Astrocyte of the cerebellum (primary cell): Measurements from ENCODE around the gene CCRL2.

Source experiments
- DNase-seq: peaks from one replicate; pipeline ENCODE4 v3.0.0-alpha.2; 2011; ENCODE audit warnings: low read depth
- H3K4me3 ChIP-seq: 2 replicates; pipeline ENCODE4 v1.5.1; 2011; ENCODE audit warnings: mild to moderate bottlenecking, low read depth, low read length, moderate library complexity
- in situ Hi-C: cut with HindIII; loops from 2 replicates; pipeline ENCODE4 v1.10.0; 2017; ENCODE audit warnings: low sequenced_read_pairs
- TF ChIP-seq, protein P1 (sequence below): IDR thresholded peaks from 2 replicates; pipeline ENCODE4 v1.5.1; 2012; ENCODE audit warnings: low read length, low read depth, moderate library complexity, mild to moderate bottlenecking; ENCODE audit errors: missing control alignments

Gene CCRL2

DNA sequence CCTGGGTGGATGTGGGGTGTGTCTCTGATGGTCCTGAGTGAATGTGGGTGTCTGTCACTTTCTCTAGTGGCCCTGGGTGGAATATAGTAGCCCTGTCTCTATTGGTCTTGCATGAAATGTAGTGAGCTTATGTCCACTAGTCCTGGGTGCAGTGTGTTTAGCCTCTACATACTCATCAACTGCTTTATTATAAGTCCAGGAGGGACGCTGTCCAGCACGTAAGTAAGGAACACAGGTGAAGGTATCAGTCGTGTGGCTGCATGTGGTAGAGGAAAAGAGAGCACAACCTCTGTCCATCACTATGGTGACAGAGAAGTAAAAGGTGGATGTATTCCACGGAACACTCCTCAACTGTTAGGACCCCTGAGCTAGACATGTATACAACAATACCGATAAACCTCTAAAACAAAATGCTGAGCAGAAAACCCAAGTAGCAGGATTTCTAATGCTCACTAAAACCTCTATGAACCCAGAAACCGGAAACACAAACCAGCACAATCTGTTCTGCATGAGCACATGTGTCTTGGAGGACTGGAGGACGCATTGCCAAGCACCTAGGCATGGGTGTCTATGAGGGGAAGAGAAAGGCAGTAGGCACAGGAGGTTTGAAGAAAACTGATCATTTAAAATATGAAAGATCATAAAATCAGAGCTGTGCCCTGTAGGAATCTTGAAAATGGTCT is 46.6 kb downstream of the CCRL2 start:
- in situ Hi-C loops = no loop called here
- H3K4me3 ChIP-seq = no peak overlapping the region
- no peak for DNase-seq
- TF ChIP-seq, protein P1, sequence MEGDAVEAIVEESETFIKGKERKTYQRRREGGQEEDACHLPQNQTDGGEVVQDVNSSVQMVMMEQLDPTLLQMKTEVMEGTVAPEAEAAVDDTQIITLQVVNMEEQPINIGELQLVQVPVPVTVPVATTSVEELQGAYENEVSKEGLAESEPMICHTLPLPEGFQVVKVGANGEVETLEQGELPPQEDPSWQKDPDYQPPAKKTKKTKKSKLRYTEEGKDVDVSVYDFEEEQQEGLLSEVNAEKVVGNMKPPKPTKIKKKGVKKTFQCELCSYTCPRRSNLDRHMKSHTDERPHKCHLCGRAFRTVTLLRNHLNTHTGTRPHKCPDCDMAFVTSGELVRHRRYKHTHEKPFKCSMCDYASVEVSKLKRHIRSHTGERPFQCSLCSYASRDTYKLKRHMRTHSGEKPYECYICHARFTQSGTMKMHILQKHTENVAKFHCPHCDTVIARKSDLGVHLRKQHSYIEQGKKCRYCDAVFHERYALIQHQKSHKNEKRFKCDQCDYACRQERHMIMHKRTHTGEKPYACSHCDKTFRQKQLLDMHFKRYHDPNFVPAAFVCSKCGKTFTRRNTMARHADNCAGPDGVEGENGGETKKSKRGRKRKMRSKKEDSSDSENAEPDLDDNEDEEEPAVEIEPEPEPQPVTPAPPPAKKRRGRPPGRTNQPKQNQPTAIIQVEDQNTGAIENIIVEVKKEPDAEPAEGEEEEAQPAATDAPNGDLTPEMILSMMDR = no peak

DNA sequence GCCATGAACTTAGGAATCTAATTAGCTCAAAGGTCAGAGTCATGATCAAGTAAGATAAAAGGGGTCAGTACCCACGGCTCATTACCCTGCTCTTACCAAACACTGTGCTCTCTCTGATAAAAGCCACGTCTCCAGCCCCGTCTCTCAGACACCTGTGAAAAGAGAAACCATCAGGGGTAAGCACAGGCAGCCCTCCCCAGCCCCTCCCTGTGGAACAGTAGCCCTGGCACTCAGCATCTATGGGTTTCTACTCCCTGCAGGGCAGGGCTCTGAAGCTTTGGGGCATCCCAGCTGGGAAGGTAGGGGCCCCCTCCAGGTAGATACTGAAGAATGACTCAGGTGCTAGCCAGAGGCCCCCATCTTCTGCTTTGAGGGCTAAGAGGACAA is 47.1 kb downstream of the CCRL2 start:
- TF ChIP-seq, protein P1 = no peak
- H3K4me3 ChIP-seq = no peak overlapping the region
- no peak for DNase-seq
- in situ Hi-C loops = no loop called here

DNA sequence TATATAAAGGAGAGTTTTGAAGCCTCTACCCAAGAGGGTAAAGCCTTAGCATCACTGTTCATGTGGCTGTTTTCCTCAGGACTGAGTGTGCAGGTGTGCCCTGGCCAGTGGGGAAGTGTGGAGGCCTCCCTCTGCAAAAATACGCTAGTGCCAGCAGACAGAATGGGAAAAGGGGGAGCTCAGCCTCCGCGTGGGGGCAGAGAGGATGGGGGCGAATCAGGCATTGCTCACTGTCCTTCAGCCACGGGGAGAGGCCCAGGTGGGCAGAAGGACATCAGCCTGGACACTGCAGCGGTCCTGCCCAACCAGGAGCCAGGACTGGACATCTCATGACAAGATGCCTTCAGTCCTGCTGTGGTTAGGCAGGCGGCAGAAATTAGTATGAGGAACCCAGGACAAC is 47.5 kb downstream of the CCRL2 start:
- TF ChIP-seq, protein P1 = no peak
- no peak for DNase-seq

DNA sequence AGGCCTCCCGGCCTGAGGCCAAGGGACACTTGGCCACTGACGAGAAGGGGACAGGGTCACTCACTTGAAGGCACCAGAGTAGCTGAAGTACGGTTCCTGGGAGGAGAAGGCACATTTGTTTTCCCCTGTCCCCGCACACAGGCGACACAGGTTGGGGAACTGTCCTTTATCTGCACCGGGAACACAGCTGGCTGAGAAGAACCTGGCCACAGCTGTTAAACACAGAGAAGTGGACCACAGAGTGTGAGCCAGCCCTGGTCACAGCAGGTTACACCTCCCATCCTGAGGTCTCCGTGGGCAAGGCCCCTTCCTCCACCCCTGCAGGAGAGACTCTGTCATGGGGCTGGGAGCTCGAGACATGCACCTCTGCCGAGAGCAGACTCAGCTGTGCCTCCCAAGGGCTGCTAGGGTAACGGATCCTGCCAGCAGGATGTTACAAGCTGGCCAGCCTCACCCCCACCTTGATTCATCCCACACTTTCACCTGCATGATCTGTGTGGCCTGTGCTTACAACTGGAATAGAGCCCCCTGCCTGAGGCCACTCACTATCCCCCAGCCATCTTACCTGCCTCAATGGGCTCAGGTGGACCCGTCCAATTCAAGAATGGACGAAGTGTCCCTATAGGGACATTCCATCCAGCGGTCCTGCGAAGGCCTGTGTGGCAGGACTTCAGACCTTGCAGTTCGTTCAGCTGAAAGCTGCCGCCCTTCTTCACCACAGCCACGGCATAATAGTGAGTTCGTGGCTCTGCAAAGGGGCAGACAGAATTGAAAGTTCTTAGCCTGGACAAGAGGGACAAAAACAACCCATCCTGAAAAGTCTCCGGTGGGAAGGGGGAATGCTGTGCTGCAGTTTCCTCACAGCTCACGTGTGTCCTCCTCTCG is 48.4 kb downstream of the CCRL2 start:
- TF ChIP-seq, protein P1 = no peak
- DNase-seq = no peak
- in situ Hi-C loops = no loop called here
- H3K4me3 ChIP-seq = no peak overlapping the region

More for the DNA sequence above, 47.5 kb downstream of the CCRL2 start:
- H3K4me3 ChIP-seq = no peak overlapping the region
- in situ Hi-C loops = no loop called here

DNA sequence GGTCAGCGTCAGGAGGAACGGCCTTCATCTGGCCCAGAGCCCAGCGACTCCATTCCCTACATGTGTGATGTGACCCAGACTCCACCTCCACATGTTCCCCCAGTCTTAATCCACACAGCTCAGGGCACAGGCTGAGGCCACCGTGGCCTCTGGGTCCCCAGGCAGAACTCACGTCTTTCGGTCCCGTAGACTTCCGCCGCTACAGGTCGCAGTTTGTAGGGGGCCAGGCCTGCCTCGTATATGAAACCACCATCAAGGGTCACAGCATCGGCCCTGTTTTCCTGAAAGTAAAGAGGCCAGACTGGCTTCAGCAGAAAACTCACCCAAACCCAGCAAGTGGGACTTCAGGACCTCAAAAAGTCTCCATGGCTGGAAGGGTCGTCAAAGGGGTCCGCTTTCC is 49.1 kb downstream of the CCRL2 start:
- DNase-seq = no peak
- no peak overlapping the region for H3K4me3 ChIP-seq
- in situ Hi-C loops = no loop called here
- TF ChIP-seq, protein P1 = no peak
